Effector memory CD8-positive, alpha-beta T cell (primary cell): Measurements from ENCODE around the gene SYCP3.

Experiments used
- ATAC-seq: fragments of 150-1000 bp; cut with Tn5 transposase; replicated peaks from 2 replicates; pipeline ENCODE4 v1.10.0; 2021; ENCODE audit warnings: mild to moderate bottlenecking, moderate library complexity
- DNase-seq, 3 experiments: peaks; one replicate each; pipeline ENCODE4 v3.0.0; 2021
- H3K27ac Mint-ChIP-seq, 2 donors: one replicate each; pipeline ENCODE4 v1.8.0; 2022; ENCODE audit warnings: mild to moderate bottlenecking in 2 of 2, mixed read lengths in 2 of 2, moderate library complexity in 2 of 2
- H3K27me3 Mint-ChIP-seq, 2 donors: one replicate each; pipeline ENCODE4 v1.8.0; 2022; ENCODE audit warnings: mixed read lengths in 2 of 2
- H3K36me3 Mint-ChIP-seq: one replicate; pipeline ENCODE4 v1.8.0; 2022; ENCODE audit warnings: mild to moderate bottlenecking, moderate library complexity, mixed read lengths; ENCODE audit not compliant: insufficient read depth
- H3K4me1 Mint-ChIP-seq, 2 donors: one replicate each; pipeline ENCODE4 v1.8.0; 2022; ENCODE audit warnings: low read depth in 2 of 2, mixed read lengths in 2 of 2
- H3K4me3 Mint-ChIP-seq, 2 donors: one replicate each; pipeline ENCODE4 v1.8.0; 2022; ENCODE audit warnings: mild to moderate bottlenecking in 2 of 2, mixed read lengths in 2 of 2, moderate library complexity in 2 of 2
- H3K9me3 Mint-ChIP-seq, 2 donors: one replicate each; pipeline ENCODE4 v1.8.0; 2022; ENCODE audit warnings: mixed read lengths in 2 of 2

The SYCP3 gene

DNA sequence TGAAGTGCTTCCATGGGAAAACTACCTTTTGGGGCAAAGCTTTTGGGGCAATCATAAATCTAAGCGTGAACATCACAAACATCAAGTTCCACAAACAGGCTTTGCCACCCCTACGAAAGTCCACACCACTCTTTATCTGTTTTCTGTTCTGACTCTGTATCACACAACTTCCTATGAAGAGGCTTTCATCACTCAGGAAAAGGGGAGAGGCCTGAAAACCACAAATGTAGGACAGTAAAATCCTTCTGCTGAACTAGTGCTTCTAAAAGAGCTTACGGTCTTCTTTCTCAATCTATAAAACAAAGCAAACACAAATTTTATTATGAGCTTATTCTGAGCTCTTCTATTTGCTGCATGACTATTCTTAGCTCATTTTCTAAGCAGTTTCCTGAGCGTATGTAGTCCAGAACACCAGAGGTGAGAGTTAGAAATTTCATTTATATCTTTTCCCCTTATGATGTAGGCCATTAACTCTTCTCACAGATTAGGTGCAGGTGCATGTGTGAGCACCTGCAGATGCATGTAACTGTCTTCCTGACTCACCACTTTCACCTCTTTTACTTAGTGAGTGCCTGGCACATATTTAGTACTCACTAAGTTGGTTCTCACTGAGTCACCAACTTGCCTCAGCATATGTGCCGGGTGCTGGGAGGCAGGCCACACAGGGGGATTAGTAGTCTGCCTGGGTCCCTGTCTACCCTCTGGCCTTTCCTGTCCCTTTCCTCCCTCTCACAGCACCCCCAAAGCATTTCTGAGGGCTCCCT, 32.9 kb upstream of the SYCP3 start:
- ATAC-seq (no peak), DNase-seq (no peak)
- Mint-ChIP-seq H3K4me1 (peaks cover 2 to 4% of the 10 kb centered on the region in 2 donors), H3K36me3 (peaks cover 22% of the 10 kb centered on the region), H3K9me3 (no peaks in the 10 kb centered on the region), H3K27ac (no peak overlapping the region), H3K27me3 (no peaks in the 10 kb centered on the region), H3K4me3 (no peak overlapping the region)

DNA sequence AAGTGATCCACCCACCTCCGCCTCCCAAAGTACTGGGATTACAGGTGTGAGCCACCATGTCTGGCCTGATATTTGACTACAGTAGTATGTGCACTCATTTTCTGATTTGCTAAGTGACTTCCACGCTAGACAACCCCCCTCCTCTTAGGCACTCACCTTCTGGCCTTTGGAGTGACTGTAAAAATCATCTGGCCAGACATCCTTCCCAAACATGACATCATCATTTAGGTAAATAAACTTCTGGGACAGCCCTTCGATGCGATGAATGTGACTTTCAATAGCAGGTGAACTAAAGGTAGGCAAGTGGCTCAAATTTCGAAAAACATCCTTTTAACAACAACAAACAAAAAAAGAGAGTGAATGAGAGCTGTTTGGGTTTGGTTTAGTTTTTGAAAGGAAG, 30.6 kb upstream of the SYCP3 start:
- ATAC-seq, result no peak
- no peaks in the 10 kb centered on the region for H3K27me3 Mint-ChIP-seq

DNA sequence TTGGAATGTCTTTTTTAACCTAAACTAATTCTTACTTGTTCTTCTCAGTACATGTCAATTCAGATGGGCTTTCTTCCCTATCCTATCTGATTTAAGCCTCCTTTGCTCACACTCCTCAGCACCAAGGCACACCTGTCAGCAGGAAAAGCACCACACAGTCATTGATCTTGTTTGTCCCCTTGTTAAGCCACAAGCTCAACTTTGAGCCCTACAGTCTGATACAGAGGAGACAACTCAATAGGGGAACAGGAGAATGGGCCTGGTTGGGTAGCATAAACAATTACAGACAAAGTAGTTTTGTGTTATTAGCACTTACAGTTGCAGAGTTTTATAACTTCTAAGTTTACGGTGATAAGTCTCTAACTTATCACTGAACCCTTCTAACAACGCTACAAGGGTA, 29.5 kb upstream of the SYCP3 start:
- H3K27ac Mint-ChIP-seq, result no peak overlapping the region
- peaks cover 38% of the 10 kb centered on the region for H3K36me3 Mint-ChIP-seq
- H3K4me1 Mint-ChIP-seq, result peaks cover 2 to 3% of the 10 kb centered on the region in 2 donors
- no peak overlapping the region for H3K4me3 Mint-ChIP-seq
- H3K9me3 Mint-ChIP-seq, result no peaks in the 10 kb centered on the region
- no peaks in the 10 kb centered on the region for H3K27me3 Mint-ChIP-seq
- no peak for DNase-seq
- ATAC-seq, result no peak

More for the DNA sequence above, 30.6 kb upstream of the SYCP3 start:
- H3K36me3 Mint-ChIP-seq, result peaks cover 38% of the 10 kb centered on the region
- no peak overlapping the region for H3K4me3 Mint-ChIP-seq
- no peak for DNase-seq
- H3K9me3 Mint-ChIP-seq, result no peaks in the 10 kb centered on the region
- no peak overlapping the region for H3K27ac Mint-ChIP-seq
- peaks cover 2 to 4% of the 10 kb centered on the region in 2 donors for H3K4me1 Mint-ChIP-seq

DNA sequence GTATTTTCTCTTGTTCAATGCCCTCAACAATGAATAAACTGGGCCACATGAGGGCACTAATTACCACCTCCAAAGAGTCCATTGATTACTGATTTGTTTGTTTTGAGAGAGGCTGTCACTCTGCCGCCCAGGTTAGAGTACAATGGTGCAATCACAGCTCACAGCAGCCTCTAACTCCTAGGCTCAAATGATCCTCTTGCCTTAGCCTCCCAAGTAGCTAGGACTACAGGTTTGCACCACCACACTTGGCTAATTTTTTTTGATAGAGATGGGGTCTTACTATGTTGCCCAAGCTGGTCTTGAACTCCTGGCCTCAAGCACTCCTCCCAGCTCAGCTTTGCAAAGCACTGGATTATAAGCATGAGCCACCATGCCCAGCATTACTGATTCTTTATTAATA, 28.3 kb upstream of the SYCP3 start:
- H3K4me1 Mint-ChIP-seq, result peaks cover 0 to 8% of the 10 kb centered on the region in 2 donors
- no peaks in the 10 kb centered on the region for H3K27me3 Mint-ChIP-seq
- ATAC-seq (no peak), DNase-seq (no peak)
- H3K27ac Mint-ChIP-seq, result peak overlapping the region in 1 of 2 donors; percentile 8
- no peak overlapping the region for H3K4me3 Mint-ChIP-seq
- H3K9me3 Mint-ChIP-seq, result no peaks in the 10 kb centered on the region
- peaks cover 37% of the 10 kb centered on the region for H3K36me3 Mint-ChIP-seq

DNA sequence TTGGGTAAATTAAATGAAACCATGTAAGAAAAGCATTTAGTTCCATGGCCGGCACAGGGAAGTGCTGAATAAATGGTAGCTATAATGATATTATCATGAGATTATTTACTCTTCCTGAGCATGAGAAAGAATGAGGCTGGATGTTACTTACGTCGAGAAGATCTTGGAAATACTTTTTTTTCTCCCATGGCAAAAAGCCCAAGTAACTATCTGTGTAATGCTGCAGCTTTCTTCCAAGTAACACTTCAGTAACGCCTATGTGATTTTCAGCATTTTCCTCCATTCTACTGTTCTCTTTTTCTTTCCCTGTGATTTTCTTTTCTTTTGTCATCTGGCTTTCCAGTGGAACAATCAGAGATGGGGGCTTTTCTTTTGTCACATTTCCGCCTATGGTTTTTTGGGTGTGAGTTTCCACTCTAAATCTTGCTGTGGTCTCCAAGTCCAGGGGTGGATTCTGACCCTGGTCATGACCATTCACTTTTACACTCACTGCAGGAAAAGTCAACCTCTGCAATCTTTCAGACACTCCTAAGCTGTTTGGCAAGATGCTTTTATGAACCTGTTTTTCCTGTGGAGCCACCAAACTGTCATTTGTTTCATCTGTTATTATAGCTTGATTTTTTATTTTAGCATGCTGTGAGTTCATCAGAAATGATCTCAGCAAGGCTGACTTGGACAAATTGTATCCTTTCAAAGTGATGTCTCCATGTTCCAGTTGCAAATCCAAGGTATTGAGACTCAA, 25.0 kb upstream of the SYCP3 start:
- DNase-seq, result no peak
- Mint-ChIP-seq H3K27ac (peak overlapping the region in 1 of 2 donors; percentile 85), H3K9me3 (no peaks in the 10 kb centered on the region), H3K4me1 (peaks cover 0 to 8% of the 10 kb centered on the region in 2 donors), H3K36me3 (peaks cover 41% of the 10 kb centered on the region), H3K27me3 (no peaks in the 10 kb centered on the region), H3K4me3 (no peak overlapping the region)
- ATAC-seq, result no peak

DNA sequence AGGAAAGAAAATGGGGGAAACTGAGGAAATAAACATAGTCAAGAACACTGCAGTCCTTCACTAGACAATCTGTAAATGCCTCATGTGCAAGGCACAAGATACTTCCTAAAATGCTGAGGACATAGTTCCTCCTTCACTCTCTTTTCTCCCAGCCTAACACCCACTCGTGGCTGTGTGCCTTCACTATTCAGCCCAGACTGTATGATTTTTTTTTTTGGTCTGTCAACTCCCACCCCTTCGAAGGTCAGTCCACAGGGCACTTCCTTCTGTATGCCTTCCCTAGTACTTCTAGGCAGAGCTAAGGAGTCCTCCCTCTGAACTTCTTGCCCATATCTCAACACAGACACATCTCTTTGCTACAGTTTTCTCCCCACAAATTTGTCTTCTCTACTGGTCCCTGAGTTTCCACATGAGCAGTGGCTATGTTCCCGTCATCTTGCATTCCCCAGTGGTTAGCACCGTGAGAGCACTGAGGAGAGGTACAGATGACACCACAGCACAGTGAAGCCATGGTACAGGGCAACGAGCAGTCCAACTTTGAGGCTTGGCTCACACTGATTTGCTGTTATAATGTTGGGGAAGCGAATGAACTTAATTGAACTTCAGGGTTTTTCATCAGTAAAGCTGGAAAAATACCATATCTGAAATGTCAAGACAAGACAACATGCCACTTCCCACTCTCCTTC, 24.1 kb upstream of the SYCP3 start:
- ATAC-seq (no peak), DNase-seq (no peak)
- H3K27ac Mint-ChIP-seq, result peak overlapping the region in 1 of 2 donors; percentile 85
- H3K9me3 Mint-ChIP-seq, result no peaks in the 10 kb centered on the region
- H3K4me1 Mint-ChIP-seq, result peaks cover 0 to 8% of the 10 kb centered on the region in 2 donors
- H3K4me3 Mint-ChIP-seq, result no peak overlapping the region
- H3K36me3 Mint-ChIP-seq, result peaks cover 46% of the 10 kb centered on the region
- H3K27me3 Mint-ChIP-seq, result no peaks in the 10 kb centered on the region

DNA sequence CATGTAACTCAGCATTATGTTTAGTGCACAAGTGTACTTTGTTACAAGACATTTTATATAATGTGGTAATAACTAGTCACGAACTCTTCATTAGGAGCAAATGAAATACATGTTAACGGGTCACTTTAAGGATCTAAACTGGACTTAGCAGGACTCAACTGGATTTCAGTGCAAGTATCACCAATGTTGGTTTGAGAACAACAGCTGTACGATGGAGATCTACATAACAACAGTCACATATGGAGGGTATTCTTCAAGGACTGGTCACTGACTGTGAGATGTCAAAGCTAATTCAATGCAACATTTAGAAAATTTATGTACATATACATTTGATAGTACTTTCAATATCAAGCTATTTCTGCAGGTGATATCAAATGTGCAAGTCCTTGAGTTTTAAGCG, 22.5 kb upstream of the SYCP3 start:
- Mint-ChIP-seq H3K4me1 (peaks cover 0 to 8% of the 10 kb centered on the region in 2 donors), H3K36me3 (peaks cover 50% of the 10 kb centered on the region), H3K27ac (no peak overlapping the region), H3K4me3 (no peak overlapping the region), H3K27me3 (no peaks in the 10 kb centered on the region), H3K9me3 (no peaks in the 10 kb centered on the region)
- DNase-seq (no peak), ATAC-seq (no peak)

DNA sequence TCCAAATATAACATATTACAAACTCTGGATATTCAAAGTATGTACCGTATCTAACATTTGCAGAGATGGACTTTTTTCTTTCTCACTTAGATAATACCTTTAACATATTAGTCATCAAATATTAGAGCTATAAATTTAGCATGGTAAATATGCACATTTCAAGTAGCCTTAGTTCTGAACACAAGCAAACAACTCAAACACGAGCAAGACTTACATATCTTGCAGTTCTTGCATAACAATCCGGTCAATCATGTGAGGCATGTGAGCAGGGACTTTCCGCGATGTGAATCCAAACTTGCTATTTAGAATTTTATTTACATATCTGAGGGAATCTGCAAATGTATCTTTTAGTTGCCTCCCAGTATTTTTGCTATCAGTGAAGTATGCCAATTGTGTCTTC, 22.1 kb upstream of the SYCP3 start:
- DNase-seq (no peak), ATAC-seq (no peak)
- Mint-ChIP-seq H3K27me3 (no peaks in the 10 kb centered on the region), H3K27ac (no peak overlapping the region), H3K9me3 (no peaks in the 10 kb centered on the region), H3K4me1 (peaks cover 0 to 8% of the 10 kb centered on the region in 2 donors), H3K4me3 (no peak overlapping the region), H3K36me3 (peaks cover 49% of the 10 kb centered on the region)

DNA sequence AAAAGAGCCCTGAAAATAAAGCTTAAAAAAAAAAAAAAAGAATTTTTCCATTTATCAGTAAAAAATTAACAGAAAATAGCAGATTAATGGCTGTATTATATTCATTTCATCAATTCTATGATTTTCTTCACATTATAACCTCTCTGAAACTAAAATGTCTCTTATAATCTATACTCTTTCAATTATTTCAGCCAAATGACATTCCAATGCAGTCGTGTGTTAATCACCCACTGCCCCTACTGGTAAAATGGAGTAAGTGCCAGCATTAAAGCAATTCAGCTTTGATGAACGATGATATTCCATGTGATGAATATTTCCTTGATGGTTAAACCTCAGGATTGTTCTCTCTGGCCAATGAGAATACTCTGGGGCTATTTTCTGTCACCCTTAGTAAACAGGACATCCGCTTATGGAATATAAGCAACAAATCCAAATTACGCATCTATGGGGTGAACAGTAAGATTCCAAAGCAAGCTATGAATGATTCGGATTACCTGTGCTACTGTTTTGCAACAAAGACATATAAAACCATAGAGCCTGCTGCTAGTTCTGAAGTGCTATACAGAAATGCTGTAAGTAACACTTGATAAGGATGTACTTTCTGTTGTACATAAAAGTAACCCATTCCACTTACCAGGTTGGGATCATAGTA, 20.3 kb upstream of the SYCP3 start:
- peaks cover 0 to 8% of the 10 kb centered on the region in 2 donors for H3K4me1 Mint-ChIP-seq
- H3K9me3 Mint-ChIP-seq, result no peaks in the 10 kb centered on the region
- DNase-seq (peak in 1 of 3 experiments; percentile 6), ATAC-seq (peak; percentile 72)
- no peak overlapping the region for H3K4me3 Mint-ChIP-seq
- H3K27ac Mint-ChIP-seq, result no peak overlapping the region
- peaks cover 51% of the 10 kb centered on the region for H3K36me3 Mint-ChIP-seq
- H3K27me3 Mint-ChIP-seq, result no peaks in the 10 kb centered on the region

DNA sequence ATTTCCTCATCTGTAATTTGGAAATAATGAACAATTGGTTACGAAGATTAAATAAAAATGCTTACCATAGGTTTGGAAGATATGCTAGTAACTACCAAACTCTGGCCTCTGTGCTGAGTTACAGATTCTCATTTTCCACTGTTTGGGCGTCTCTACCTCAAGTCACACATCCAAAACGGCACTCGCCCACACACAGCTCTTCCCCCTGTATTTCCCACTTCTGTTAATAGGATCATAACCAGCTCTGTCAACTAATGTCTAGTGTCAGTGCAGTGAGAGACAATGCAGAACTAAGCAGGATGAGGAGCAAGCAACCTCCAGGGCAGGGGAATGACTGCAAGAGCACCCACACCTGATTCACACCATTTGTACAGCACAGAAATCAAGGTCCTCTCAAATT, 10.9 kb upstream of the SYCP3 start:
- Mint-ChIP-seq H3K36me3 (peaks cover 51% of the 10 kb centered on the region), H3K4me1 (no peaks in the 10 kb centered on the region), H3K9me3 (no peaks in the 10 kb centered on the region), H3K27me3 (no peaks in the 10 kb centered on the region), H3K27ac (peak overlapping the region in 1 of 2 donors; percentile 0), H3K4me3 (no peak overlapping the region)
- no peak for DNase-seq
- ATAC-seq, result no peak

DNA sequence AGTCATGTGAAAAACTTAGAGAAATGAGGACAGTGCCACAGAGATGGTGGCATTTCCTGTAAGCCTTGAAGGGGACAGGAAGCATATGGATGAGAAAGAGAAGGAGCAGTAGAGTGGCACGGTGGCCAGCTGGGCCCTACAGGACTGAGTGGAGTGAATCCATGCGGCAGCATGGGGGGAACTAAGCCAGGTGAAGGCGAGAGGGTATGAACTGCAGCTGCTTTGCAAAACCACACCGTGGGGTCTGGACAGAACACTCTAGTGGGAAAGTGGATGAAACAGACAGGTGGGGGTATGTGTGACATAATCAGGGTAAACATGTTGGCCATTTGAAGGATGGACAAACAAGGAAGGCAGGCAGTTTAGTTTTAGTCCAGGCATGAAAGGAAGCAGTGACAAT, 10.4 kb upstream of the SYCP3 start:
- Mint-ChIP-seq H3K4me1 (peaks cover 0 to 2% of the 10 kb centered on the region in 2 donors), H3K27ac (peak overlapping the region in 1 of 2 donors; percentile 66), H3K36me3 (peaks cover 52% of the 10 kb centered on the region), H3K27me3 (no peaks in the 10 kb centered on the region), H3K4me3 (no peak overlapping the region), H3K9me3 (no peaks in the 10 kb centered on the region)
- ATAC-seq (no peak), DNase-seq (no peak)

DNA sequence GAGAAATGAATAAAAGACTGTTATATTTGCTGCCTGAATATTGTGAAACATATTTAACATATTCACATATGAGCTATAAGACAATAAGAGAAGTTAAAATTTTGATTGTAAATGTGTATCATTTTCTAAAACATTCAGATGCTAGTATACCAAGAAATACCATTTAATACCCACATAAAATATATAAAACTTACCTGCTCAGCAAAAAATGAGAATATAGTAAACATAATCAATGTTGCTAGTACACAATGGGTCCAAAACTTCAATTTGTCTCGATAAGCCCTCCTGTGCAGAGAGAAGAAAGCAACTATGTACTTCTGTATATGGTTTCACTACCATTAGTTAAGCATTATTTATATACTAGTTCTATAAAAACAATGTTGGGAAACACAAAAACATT, 9.6 kb upstream of the SYCP3 start:
- Mint-ChIP-seq H3K9me3 (no peaks in the 10 kb centered on the region), H3K4me1 (peaks cover 6 to 9% of the 10 kb centered on the region in 2 donors), H3K36me3 (peaks cover 44% of the 10 kb centered on the region), H3K27me3 (no peaks in the 10 kb centered on the region), H3K27ac (peak overlapping the region in 1 of 2 donors; percentile 66), H3K4me3 (no peak overlapping the region)
- DNase-seq, result no peak
- ATAC-seq, result no peak

DNA sequence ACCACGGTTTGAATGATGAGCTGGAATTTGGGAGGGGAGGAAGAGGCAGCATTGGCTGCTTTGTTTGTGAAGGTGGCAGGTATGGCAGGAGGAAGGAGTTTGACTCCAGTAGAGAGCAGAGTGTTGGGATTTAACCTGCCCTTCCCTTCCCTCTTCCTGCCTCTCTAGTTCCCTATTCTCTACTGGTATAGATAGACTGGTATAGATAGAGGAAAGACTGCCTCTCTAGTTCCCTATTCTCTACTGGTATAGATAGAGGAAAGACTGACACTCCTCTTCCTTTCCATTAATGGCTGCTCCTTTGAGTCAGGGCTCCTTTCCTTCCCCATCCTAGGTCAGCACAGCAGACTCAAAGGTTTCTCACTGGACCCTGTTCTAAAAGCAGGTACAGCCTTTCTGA, 8.4 kb upstream of the SYCP3 start:
- Mint-ChIP-seq H3K9me3 (no peaks in the 10 kb centered on the region), H3K27me3 (no peaks in the 10 kb centered on the region), H3K36me3 (peaks cover 42% of the 10 kb centered on the region), H3K27ac (peak overlapping the region; percentile 4 to 66), H3K4me3 (no peak overlapping the region), H3K4me1 (peaks cover 14 to 18% of the 10 kb centered on the region in 2 donors)
- no peak for ATAC-seq
- DNase-seq, result no peak
